Ramos (cell line): ENCODE measurements around the gene C12orf43.

Experiments used
- in situ Hi-C: fragments of 300-500 bp; cut with MboI; formaldehyde crosslinking; loops from one replicate; pipeline ENCODE4 v1.14.3; 2022; ENCODE audit warnings: low sequenced_read_pairs; ENCODE audit not compliant: unreplicated experiment

Gene C12orf43

GRCh38 chr12:121001060-121001459 is 15.2 kb downstream of the C12orf43 start:
- in situ Hi-C loops, result no loop called here

- in situ Hi-C loops, result no loop called here
Observed at GRCh38 chr12:121000530-121000929, 15.8 kb downstream of the C12orf43 start.

GRCh38 chr12:120999191-121000120 is 16.8 kb downstream of the C12orf43 start:
- in situ Hi-C loops, result no loop called here

GRCh38 chr12:120998435-120998834 is 17.9 kb downstream of the C12orf43 start:
- in situ Hi-C loops, result no loop called here

- in situ Hi-C loops, result no loop called here
Observed at GRCh38 chr12:120997448-120997847, 18.8 kb downstream of the C12orf43 start.

- in situ Hi-C loops, result no loop called here
Observed at GRCh38 chr12:120996133-120996746, 20.0 kb downstream of the C12orf43 start.

GRCh38 chr12:120994589-120995337 is 21.5 kb downstream of the C12orf43 start:
- in situ Hi-C loops, result no loop called here

GRCh38 chr12:120994059-120994458 is 22.2 kb downstream of the C12orf43 start:
- in situ Hi-C loops, result no loop called here

GRCh38 chr12:120993496-120993895 is 22.8 kb downstream of the C12orf43 start:
- in situ Hi-C loops, result no loop called here

GRCh38 chr12:120992989-120993388 is 23.3 kb downstream of the C12orf43 start:
- in situ Hi-C loops, result no loop called here

GRCh38 chr12:120991965-120992364 is 24.3 kb downstream of the C12orf43 start:
- in situ Hi-C loops, result no loop called here

- in situ Hi-C loops, result no loop called here
Observed at GRCh38 chr12:120990487-120991055, 25.7 kb downstream of the C12orf43 start.

- in situ Hi-C loops, result no loop called here
Observed at GRCh38 chr12:120989687-120990086, 26.6 kb downstream of the C12orf43 start.

GRCh38 chr12:120988658-120989057 is 27.6 kb downstream of the C12orf43 start:
- in situ Hi-C loops, result no loop called here

GRCh38 chr12:120988234-120988633 is 28.1 kb downstream of the C12orf43 start:
- in situ Hi-C loops, result no loop called here

- in situ Hi-C loops, result no loop called here
Observed at GRCh38 chr12:120984351-120984898, 31.9 kb downstream of the C12orf43 start.

- in situ Hi-C loops, result no loop called here
Observed at GRCh38 chr12:120983759-120984158, 32.5 kb downstream of the C12orf43 start.

- in situ Hi-C loops, result no loop called here
Observed at GRCh38 chr12:120982659-120983058, 33.6 kb downstream of the C12orf43 start.

- in situ Hi-C loops, result no loop called here
Observed at GRCh38 chr12:120981407-120981941, 34.8 kb downstream of the C12orf43 start.

GRCh38 chr12:120980800-120981368 is 35.4 kb downstream of the C12orf43 start:
- in situ Hi-C loops, result no loop called here
